ENCODE data around the gene SLC26A3.

The SLC26A3 gene

GRCh38 chr7:107744345-107744750 lies 58.7 kb downstream of the SLC26A3 start:
- no peak for DNase-seq (ENCODE audit: low spot score)

GRCh38 chr7:107743567-107744344 lies 59.3 kb downstream of the SLC26A3 start, which contains the start of gene CBLL1:
CBLL1 (plus strand) TSS chr7:107744142; CDS start chr7:107744164, 22 bp downstream.
- DNase-seq (ENCODE audit: low spot score), result peak; percentile 96

GRCh38 chr7:107742678-107743566 lies 60.1 kb downstream of the SLC26A3 start:
- DNase-seq (ENCODE audit: low spot score), result no peak

- no peak for DNase-seq (ENCODE audit: low spot score)
These were observed 74.7 kb downstream of the SLC26A3 start for GRCh38 chr7:107728276-107728675.

GRCh38 chr7:107726356-107727130 lies 76.5 kb downstream of the SLC26A3 start:
- DNase-seq (ENCODE audit: low spot score), result no peak

GRCh38 chr7:107725138-107725740 lies 77.8 kb downstream of the SLC26A3 start:
- peak; percentile 79 for DNase-seq (ENCODE audit: low spot score)

- DNase-seq (ENCODE audit: low spot score), result no peak
These were observed 79.8 kb downstream of the SLC26A3 start for GRCh38 chr7:107723255-107723654.

- DNase-seq (ENCODE audit: low spot score), result no peak
These were observed 81.7 kb downstream of the SLC26A3 start for GRCh38 chr7:107721286-107721685.

- DNase-seq (ENCODE audit: low spot score), result no peak
These were observed 84.4 kb downstream of the SLC26A3 start for GRCh38 chr7:107718456-107719193.

GRCh38 chr7:107715531-107715930 lies 87.5 kb downstream of the SLC26A3 start:
- DNase-seq (ENCODE audit: low spot score), result no peak
